SKM-1 treated with dmso at 0.1 percent for 144 hours (cell line): Measurements from ENCODE around the gene HMGCL.
A peak's percentile ranks its signal among the peaks of the same experiment; 100 is the strongest.
"Not testable (repeated sequence)": the region's sequence is repeated elsewhere in the genome, so short reads cannot be mapped to it uniquely, and the experiment has no call there.

ENCODE experiments used
- DNase-seq: peaks from one replicate; lab custom pipeline; 2025; ENCODE audit not compliant: unreplicated experiment; lab: John Stamatoyannopoulos, UW

The HMGCL gene

DNA sequence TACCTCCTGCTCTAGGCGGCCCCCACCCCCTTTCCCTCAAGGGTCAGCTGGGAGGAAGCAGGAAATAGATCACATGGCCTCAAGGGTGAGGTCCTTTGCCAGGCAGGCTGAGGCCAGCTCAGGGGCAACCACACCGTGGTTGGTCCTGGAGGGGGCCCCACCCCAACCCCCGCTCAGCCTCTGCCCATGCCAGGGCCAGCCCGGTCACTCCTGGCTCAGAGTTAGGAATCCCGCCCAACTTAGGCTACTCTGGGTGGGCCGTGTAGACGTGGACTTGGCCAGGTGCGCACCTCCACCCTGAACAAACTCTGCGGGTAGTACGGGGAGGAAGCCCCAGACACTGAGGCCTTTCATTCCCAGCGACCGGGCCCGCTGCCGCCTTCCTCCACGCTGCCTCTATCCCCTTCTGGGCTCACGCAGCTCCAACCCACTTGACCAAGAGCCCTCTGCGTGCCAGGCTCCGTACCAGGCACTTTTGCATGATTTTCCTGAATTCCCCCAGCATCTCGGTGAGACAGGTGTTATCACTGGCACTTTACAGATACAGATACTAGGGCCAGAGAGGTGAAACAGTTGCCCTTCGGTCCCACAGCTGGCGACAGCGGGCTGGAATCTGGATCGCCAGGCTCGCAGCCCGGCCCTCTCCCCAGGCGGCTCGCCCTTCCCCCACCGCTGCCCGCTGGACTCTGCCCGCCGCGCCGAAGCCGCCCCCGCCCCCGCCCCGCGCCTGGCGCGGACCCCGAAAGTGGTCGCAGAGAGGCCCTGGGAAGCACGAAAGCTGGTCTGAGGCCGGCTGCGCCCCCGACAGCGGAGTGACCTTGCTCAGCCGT is 25.4 kb downstream of the HMGCL start:
- no peak for DNase-seq

DNA sequence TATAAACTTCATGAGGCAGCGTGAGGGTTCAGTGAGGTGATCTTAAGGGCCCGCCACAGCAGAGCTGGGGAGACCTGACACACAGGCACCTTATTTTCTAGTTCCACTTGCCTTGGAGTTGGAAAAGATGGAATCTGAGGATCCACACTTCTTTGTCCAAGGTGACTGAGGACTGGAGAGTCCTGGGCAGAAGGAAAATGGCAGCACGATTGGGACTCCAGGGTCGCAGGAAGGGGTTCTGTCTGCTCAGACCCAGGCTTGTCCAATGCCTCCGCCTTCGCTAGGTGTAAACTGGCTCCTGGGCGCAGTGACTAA is 26.0 kb downstream of the HMGCL start:
- no peak for DNase-seq

DNA sequence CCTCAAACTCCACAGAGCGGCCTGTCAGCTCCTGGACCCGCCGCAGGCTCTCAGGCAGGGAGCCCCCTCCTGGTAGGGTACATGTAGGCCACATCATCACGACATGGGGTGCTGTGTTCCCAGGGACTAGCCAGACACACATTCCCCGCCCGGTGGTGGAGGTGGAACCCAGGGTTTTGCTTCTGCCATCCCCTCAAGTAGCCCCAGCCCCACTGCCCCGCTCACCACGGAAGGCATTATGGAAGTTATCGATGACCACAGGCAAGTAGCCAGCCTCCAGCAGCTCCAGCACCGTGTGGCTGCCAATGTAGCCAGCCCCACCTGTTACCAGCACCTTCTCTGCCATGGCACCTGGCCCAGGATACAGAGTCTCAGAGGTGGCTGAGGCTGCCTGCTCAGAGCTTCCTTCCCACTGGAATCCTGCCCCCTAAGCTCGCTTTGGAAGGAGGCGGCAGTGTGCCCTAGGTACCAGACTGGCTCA is 26.5 kb downstream of the HMGCL start:
- DNase-seq = no peak

DNA sequence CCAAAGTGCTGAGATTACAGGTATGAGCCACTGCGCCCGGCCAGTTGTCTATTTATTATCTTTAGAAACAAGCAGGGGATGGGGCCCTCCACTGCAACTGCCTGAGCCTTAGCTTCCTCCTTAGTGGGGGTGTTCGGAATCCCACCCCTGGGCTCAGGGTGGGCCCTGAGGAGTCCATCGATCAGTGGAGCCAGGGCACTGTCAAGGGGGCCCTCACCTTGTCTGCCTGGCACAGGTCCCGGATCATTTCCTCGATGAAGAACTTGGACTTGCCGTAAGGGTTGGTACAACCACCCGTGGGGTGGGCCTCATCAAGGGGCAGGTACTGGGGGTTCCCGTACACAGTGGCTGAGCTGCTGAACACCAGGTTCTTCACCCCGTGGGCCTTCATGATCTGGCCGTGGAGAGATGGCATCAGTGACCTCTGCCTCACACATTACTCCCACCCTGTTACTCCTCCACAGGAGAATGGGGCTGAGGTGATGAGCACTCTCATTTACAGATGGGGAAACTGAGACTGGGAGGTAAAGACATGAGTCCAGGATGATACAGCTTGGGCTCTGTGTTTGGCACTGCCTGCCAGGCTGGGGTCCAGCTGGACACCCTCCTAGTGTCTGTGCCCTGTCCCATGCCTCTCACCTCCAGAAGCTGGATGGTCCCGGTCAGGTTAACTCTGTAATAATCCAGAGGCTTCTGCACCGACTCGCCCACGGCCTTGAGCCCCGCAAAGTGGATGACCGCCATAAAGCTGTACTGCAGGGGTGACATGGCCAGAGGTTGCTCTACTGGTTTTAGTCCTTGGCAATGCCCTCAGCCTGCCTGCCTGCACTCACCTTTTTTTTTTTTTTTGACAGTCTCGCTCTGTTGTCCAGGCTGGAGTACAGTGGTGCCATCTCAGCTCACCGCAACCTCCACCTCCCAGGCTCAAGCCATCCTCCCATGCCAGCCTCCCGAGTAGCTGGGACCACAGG is 27.5 kb downstream of the HMGCL start:
- no peak for DNase-seq

DNA sequence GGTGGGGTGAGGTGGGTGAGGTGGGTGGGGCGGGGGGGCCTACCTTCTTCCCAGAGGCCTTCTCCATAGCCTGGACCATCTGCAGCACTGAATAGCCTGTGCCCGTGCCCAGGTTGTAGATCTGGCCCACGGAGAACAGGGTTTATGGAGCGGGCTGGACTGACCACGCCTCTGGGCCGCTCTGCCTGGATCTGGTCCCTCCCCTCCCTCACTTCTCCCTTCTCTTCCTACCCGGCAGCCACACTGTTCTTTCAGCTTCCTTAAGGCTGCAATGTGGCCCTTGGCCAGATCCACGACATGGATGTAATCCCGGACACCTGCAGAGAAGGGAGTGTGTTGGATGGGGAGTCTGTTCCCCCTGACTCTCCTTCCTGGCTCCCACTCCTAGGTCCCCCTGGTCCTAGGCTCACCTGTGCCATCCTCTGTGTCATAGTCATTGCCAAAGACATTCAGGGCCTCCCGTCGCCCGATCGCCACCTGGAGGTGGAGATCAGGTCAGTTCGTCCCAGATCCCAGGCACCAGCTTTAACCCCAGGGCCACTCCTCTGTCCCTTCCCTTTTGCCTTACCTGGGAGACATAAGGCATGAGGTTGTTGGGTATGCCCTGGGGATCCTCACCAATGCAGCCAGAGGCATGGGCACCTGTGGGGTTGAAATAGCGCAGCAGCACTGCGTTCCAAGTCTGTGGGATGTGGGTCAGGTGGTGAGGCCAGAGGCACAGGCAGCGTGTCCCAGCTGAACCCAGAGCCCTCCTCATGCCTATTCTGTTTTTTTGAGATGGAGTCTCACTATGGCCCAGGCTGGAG is 28.6 kb downstream of the HMGCL start:
- no peak for DNase-seq

DNA sequence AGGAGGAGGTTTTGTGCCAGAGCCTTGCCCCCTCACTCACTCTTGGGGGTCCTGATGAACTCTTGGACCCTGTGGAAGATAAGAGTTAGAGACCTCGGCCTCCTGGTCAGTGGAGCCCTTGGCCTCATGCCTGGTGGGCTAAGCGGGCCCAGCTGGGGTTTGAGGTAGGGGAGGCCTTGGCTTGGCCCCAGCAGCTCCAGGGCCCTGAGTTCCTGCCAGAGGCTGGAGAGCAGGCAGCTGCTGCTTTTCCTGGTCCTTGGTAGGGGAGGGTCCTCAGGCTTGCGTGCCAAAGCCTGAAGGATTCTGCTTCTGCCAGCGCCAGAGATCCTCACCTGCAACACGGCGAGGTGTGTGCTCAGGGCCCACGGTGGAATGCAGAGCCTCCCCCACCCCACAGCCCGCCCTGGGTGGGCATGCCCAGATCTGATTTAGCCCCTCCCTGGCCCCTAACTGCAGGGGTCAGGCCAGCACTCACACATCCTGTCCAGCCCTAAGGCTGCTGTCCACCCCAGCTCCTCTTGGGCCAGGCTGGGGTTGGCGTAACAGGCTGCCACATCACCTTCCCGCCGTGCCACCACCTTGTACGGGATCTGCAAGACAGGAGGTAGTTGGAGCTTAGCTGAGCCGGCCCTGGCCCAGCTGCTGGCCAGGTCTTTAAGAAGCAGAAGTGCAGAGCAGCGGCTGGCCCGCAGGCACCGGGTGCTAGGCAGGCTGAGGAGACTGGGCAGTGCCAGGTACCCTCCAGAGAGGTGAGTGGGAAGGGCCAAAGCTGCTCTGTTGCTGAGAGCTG is 29.4 kb downstream of the HMGCL start:
- no peak for DNase-seq

DNA sequence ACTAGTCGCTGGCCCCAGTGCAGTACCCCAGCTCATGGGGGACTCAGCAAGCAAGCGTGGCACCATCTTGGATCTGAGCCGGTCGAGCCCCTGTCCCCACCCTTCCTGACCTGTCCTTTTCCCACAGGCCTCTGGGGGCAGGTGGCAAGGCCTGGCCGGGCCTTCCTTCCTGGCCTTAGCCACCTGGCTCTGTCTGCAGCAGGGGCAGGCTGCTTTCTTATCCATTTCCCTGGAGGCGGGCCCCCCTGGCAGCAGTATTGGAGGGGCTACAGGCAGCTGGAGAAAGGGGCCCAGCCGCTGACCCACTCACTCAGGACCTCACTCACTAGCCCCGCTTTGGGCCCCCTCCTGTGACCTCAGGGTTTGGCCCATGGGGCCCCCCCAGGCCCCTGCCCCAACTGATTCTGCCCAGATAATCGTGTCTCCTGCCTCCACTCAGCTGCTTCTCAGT is 30.5 kb downstream of the HMGCL start:
- not testable (repeated sequence) for DNase-seq

DNA sequence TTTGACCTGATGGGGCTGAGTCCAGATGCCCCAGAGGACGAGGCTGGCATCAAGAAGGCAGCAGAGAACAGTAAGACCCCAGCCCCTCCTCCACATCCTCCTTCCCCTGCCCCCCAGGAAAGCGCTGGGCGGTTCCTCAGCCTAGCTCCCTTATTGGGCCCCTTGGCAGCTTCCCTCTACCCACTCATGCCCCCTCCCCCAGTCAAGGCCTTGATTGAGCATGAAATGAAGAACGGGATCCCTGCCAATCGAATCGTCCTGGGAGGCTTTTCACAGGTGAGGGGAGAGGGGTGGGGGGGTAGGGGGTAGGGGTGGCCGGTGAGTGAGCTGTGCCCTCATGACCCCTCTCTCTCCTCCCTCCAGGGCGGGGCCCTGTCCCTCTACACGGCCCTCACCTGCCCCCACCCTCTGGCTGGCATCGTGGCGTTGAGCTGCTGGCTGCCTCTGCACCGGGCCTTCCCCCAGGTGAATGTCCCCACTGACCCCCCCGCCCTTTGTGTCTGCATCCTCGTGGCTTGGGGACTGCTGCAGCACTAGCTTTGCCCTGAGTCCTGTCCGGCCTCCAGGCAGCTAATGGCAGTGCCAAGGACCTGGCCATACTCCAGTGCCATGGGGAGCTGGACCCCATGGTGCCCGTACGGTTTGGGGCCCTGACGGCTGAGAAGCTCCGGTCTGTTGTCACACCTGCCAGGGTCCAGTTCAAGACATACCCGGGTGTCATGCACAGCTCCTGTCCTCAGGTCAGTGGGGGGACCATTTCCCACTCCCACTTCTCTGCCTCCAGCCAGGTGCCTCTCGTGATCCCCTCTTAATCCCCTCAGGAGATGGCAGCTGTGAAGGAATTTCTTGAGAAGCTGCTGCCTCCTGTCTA is 31.1 kb downstream of the HMGCL start:
- no peak for DNase-seq

DNA sequence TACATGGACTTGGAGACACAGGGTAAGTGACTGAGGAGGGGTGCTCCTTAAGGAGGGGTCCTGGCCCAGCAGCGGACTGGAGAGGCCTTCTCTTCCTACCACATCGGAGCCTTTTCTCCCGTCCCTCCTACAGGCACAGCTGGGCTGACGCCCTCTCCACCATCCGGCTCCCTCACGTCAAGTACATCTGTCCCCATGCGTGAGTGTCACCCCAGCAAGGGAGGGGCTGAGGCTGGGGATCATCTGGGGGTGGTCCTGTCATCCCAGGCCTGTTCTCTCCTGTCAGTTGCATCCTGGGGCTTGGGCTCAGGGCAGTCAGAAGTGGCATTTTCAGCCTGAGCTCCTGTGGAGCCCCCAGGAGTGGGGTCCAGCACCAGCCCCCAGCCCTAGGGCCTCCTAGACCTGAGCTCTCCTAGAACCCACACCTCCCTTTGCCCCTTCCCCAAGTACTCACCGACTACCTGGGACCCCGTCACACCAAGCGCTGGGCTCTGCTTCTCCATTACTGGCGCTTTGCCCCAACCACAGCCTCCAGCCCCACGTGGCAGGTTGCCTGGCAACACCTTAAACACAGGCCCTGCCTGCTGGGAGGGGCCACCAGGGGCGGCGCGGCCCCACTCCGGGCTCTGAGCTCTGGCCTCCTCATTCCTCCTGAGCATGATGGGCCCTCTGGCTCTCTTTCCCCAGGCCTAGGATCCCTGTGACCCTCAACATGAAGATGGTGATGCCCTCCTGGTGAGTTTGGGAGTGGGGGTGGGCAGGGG is 32.0 kb downstream of the HMGCL start:
- DNase-seq = no peak

DNA sequence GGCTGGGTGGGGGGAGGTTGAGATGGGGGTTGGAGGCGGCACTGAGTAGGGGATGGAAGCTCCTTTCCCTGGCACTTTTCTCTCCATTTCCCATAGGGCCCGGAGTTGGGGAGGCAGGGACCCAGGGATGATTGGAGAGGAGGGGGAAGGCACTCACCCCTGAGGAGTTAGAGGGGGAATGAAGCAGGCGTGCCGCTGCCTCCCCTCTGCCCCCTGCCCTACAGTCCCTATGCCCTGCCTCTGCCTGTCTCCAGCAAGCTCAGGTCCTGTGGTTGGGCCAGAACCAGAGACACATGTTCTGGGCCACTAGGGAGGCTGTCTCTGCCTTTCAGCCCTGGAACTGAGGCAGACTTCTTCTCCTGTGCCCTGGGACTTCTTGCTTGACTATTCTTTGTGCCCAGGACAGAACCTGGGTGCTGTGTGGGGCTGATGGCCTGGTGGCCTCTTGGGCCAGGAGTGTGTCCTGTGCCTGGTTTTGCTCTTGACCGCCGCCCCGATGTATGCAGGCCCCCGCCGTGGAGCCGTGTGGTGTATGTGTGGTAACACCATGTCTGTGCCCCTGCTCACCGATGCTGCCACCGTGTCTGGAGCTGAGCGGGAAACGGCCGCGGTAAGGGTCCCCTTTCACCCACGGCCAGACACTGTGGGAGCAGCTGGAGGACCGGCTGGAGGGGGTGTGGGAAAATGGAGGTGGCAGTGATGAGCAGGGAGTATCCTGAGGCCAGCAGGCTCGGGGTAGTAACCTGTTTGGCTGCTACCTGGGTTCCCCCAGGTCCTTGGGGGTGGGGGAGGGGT is 32.9 kb downstream of the HMGCL start:
- DNase-seq = no peak

DNA sequence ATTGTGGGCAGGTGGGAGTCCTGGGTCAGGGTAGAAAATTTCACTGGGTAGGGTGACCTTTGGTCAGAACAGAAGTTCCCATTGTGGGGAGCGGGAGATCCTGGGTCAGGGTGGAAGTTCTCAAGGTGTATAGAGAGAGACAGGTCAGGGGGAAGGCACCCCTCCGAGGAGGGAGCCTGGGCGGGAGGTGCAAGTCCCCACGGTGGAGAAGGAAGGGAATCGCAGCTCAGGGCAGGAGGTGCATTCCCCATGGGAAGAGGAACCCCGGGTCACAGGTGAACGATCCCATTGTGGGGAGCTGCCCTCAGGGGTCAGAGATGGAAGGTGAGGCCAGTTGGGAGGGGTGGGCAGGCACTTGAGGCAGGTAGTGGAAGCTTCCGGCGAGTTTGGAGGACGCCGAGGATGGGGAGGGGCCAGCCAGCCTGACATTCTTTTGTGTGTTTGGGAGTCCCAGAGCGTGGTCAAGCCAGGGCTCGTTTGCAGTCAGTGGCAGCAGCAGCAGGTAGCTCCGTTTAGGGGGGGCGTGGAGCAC is 33.6 kb downstream of the HMGCL start:
- no peak for DNase-seq

DNA sequence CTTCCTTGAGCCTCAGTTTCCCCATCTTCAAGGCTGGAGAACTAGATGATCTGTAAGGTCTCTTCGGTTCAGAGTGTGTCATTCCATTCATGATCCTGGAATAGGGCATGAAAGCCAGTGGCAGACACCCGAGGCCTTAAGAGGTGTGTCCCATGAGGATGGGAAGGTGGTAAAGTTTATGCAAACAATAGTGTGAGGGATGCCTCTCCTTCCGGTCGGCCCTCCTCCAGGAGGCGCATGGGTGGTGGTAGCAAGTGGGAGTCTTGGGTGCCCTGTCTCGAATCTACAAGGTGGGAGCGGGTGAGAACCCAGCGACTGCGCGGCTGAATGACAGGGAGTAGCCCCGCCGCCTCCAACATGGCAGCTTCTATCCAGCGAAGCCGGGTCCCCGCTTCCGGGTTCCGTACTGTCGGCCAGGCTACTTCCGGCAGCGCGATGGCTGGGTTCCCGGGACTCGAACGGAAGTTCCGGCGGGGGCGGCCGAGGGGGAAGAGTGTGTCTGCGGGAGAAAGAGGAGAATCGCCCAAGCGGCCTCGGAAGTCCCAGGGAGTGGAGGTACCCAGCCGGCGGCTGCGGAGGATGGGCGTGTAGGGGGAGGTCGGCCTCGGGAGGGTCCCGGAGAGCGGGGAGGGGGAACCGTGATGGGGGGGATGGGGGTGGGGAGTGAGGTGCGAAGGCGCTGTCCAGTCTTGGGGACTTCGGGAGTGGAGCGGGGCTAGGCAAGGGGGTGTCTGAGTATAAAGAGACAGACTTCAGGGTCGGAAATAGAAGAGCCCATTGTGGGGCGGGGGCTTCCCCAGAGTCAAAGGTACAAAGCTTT is 34.3 kb downstream of the HMGCL start, which contains the start of gene LYPLA2:
TSS of gene LYPLA2 (plus strand) at position 450 of the 820 bp plus-strand sequence. CDS start 1,538 bp downstream, outside the sequence.
- DNase-seq = peak; percentile 79

DNA sequence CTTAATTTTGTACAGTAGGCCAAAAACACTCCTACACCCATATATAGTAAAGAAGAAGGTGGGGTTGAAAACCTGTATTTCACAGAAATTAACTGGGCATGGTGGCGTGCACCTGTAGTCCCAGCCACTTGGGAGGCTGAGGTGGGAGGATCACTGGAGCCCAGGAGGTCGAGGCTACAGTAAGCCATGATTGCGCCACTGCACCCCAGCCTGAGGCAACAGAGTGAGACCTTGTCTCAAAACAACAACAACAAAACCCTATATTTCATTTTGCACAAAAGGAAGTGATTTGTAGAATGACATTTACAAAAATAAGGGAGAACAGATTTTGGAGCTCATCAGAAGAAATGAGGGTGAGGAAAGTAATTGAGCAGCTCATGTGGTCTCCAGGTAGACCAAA is 36.5 kb downstream of the HMGCL start:
- DNase-seq = no peak

DNA sequence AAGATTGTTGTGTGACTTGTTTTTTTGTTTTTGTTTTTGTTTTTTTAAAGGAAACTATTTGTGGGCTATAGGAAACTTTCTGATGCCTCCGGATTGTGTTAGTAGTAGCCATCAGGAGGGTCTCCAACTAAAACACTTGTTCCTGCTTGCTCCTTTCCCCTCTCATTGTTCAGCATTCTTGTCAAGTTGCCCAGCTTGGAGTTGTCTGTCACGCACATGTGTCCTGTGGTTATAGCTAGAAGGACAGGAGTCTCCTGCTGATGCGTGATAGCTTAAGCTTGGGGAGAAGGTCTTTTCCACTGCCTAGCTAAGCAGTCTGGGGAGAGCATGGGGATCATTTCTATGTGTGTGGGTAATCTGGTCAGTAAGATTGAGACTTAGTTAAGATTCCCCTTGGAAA is 37.5 kb downstream of the HMGCL start:
- DNase-seq = no peak

DNA sequence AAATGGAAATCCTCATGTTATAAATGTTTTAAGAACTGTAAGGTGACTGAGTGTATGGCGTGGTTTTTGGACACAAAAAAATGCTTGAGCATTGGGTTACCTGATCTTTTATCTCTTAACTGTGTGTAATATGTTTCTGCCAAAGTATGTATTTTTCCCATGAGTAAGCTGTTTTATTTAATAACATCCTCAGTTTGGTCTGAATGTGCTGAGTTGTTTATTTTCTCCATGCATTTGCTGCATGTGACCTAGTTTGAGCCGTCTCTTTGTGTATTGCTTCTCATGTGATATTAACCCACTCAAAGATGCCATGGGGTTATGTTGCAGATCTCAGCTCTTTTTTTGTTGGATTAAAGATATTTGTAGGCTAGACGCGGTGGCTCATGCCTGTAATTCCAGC is 40.4 kb downstream of the HMGCL start:
- no peak for DNase-seq

DNA sequence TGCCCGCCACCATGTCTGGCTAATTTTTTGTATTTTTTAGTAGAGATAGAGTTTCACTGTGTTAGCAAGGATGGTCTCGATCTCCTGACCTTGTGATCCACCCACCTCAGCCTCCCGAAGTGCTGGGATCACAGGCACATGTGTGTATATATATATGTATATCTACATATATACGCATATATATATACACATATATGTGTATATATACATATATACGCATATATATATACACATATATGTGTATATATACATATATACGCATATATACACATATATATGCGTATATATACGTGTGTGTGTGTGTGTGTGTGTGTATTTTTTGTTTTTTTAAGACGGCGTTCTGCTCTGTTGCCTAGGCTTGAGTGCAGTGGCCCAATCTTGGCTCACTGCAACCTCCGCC is 42.1 kb downstream of the HMGCL start:
- not testable (repeated sequence) for DNase-seq
